PFSK-1 (cell line): Measurements from ENCODE around the gene JOSD1.

ENCODE experiments used
- POLR2AphosphoS5 ChIP-seq: IDR thresholded peaks from 2 replicates; pipeline ENCODE4 v1.6.1; 2012; ENCODE audit warnings: low read depth, mild to moderate bottlenecking, control low read depth, low read length, moderate library complexity
- REST ChIP-seq, 2 experiments: IDR thresholded peaks; 2 replicates each; pipeline versions ENCODE4 v1.6.1 to v1.8.0; 2011 to 2012; ENCODE audit warnings: low read depth in 2 of 2, low read length in 2 of 2, control low read depth in 1 of 2, inconsistent platforms in 1 of 2, mild to moderate bottlenecking in 1 of 2, moderate library complexity in 1 of 2; ENCODE audit not compliant: insufficient read depth in 1 of 2
- SIN3A ChIP-seq: IDR thresholded peaks from 2 replicates; pipeline ENCODE4 v1.6.1; 2012; ENCODE audit warnings: mild to moderate bottlenecking, low read length, moderate library complexity, borderline replicate concordance; ENCODE audit not compliant: insufficient read depth

DNA sequence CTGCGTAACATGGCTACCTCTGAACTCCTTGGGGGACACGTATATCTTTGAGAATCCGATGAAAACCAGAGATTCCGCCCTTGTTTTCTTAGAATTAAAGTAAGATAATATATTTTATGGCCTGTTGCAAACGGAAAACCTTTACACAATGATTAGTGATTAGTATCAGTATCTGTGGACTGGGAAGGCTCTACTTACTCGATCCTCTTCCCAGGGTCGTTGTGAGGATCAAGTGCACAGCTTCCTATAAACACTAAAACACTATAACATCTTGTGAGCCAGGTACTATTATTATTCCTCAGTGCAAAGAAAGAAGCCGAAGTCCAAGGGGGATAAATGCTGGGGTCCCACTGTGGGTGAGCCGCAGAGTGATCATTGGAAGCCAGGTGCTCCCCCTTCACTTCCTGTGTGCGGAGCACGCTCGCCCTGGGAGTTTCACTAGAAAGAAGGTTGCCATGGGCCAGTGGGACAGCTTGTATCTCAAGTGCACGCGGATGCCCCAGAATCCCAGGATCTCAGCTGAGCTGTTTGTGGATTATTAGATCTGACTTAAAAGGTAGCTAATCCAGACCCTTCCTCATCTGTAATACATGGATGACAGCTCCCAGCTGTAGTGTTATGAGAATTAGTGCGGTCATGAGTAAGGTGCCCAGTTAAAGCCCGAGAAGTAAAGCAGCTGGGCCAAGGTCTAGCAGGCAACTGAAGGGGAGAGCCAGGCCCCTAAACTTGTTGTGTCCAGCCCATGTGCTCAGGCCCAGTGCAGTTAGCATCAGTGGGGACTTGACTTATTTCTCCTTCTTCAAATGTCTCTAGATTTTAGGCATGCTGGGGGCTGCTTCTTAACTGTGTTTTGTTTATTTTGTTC lies 43.5 kb downstream of the JOSD1 start:
- TF ChIP-seq SIN3A (no peak), POLR2AphosphoS5 (no peak), REST (IDR thresholded peaks at IDR 0.05; ENCODE audit: insufficient read depth in 1 of 2, low read depth in 2 of 2, low read length in 2 of 2) (no peak)
